GM23248 (cell line): ENCODE results near the gene FGGY. TPM values are rescaled to one million over a fixed set of nuclear protein-coding genes. Genes with fewer than 3 reads are reported as not detected.
"Not testable (repeated sequence)": the region's sequence is repeated elsewhere in the genome, so short reads cannot be mapped to it uniquely, and the experiment has no call there.

Source experiments
- DNase-seq: peaks from one replicate; pipeline ENCODE4 v3.0.0-alpha.2; 2015
- H2AFZ ChIP-seq: fragments of 200-600 bp; sonication (generic); 2 replicates; pipeline ENCODE4 v1.6.1; 2016; ENCODE audit warnings: antibody characterized with exemption
- H3F3A ChIP-seq: fragments of 200-600 bp; sonication (generic); 2 replicates; pipeline ENCODE4 v1.6.1; 2016; ENCODE audit warnings: mild to moderate bottlenecking, antibody characterized with exemption, mixed run types; ENCODE audit not compliant: insufficient read depth
- H3K27ac ChIP-seq: fragments of 200-600 bp; sonication (generic); 2 replicates; pipeline ENCODE4 v1.5.1; 2016; ENCODE audit warnings: mild to moderate bottlenecking
- H3K27me3 ChIP-seq: fragments of 200-600 bp; sonication (generic); replicated peaks from 2 replicates; pipeline ENCODE4 v1.6.1; 2016; ENCODE audit warnings: mild to moderate bottlenecking; ENCODE audit not compliant: insufficient read depth
- H3K36me3 ChIP-seq: fragments of 200-600 bp; sonication (generic); 2 replicates; pipeline ENCODE4 v1.6.1; 2016; ENCODE audit warnings: low read depth, mild to moderate bottlenecking
- H3K4me1 ChIP-seq: fragments of 200-600 bp; sonication (generic); 2 replicates; pipeline ENCODE4 v1.6.1; 2016; ENCODE audit warnings: mild to moderate bottlenecking; ENCODE audit not compliant: insufficient read depth
- H3K4me2 ChIP-seq: fragments of 200-600 bp; sonication (generic); one replicate; pipeline ENCODE4 v1.6.1; 2016; ENCODE audit warnings: mild to moderate bottlenecking; ENCODE audit not compliant: unreplicated experiment
- H3K4me3 ChIP-seq: fragments of 200-600 bp; sonication (generic); 2 replicates; pipeline ENCODE4 v1.5.1; 2016; ENCODE audit warnings: mild to moderate bottlenecking
- H3K79me2 ChIP-seq: fragments of 200-600 bp; sonication (generic); 2 replicates; pipeline ENCODE4 v1.6.1; 2016; ENCODE audit warnings: mild to moderate bottlenecking; ENCODE audit not compliant: insufficient read depth
- H3K9ac ChIP-seq: fragments of 200-600 bp; sonication (generic); 2 replicates; pipeline ENCODE4 v1.6.1; 2016; ENCODE audit warnings: mild to moderate bottlenecking
- H3K9me2 ChIP-seq: fragments of 200-600 bp; sonication (generic); 2 replicates; pipeline ENCODE4 v1.6.1; 2016; ENCODE audit warnings: mixed run types, mild to moderate bottlenecking, moderate library complexity; ENCODE audit not compliant: insufficient read depth
- H3K9me3 ChIP-seq: fragments of 200-600 bp; sonication (generic); one replicate; pipeline ENCODE4 v1.6.1; 2017; ENCODE audit warnings: low read depth
- H4K20me1 ChIP-seq: fragments of 200-600 bp; sonication (generic); 2 replicates; pipeline ENCODE4 v1.6.0; 2016; ENCODE audit not compliant: insufficient read depth
- EZH2 ChIP-seq: fragments of 200-600 bp; sonication (generic); IDR thresholded peaks from 2 replicates; pipeline ENCODE4 v1.6.1; 2018; ENCODE audit warnings: antibody characterized with exemption, mild to moderate bottlenecking; ENCODE audit not compliant: insufficient read depth, poor library complexity, severe bottlenecking
- EZH2phosphoT487 ChIP-seq: fragments of 200-600 bp; sonication (generic); IDR thresholded peaks from 2 replicates; pipeline ENCODE4 v1.6.1; 2018; ENCODE audit warnings: antibody characterized with exemption, moderate library complexity, mild to moderate bottlenecking, low read depth; ENCODE audit not compliant: insufficient read depth
- WGBS, 2 experiments: methylation state at CpG; one replicate each; pipeline ENCODE4 v1.1.6; 2015 to 2017; ENCODE audit warnings: low lambda C conversion rate in 2 of 2, low coverage in 1 of 2; ENCODE audit errors: missing lambda C conversion rate in 2 of 2; 5-methylcytosine and 5-hydroxymethylcytosine counted together
- in situ Hi-C: fragments of 300-500 bp; cut with MboI; formaldehyde crosslinking; loops from 2 replicates; pipeline ENCODE4 v1.15.0; 2020
- polyA plus RNA-seq: library from polyadenylated mRNA; unstranded; fragments of >200 nt; fragmentation: Nextera tagmentation; extraction: Ambion mirVana; gene quantifications from 2 replicates; pipeline ENCODE4 v1.2.1, GENCODE V29; 2016
- total RNA-seq: library from RNA; depleted of rRNA; stranded (reverse); fragments of >200 nt; shearing (Covaris generic); gene quantifications from 2 replicates; pipeline ENCODE4 v1.2.3, GENCODE V29; 2014

FGGY gene
- total and polyA plus RNA-seq, 2 experiments from 2014 or later, result 12.8 to 16.9 TPM

- no peak for TF ChIP-seq EZH2
- no peak for TF ChIP-seq EZH2phosphoT487
- no peak overlapping the region for H2AFZ ChIP-seq
- H3K9me2 ChIP-seq, result no peaks in the 10 kb centered on the region
- in situ Hi-C loops, result loop anchor here (25.0 kb wide), 1 partner anchor 507 kb away; the partner anchor contains the start of gene JUN
- no peak overlapping the region for H3K4me2 ChIP-seq
- peaks cover 54% of the 10 kb centered on the region for H3F3A ChIP-seq
- H3K27ac ChIP-seq, result no peak overlapping the region
- DNase-seq, result no peak
- H3K79me2 ChIP-seq, result no peaks in the 10 kb centered on the region
- no peaks in the 10 kb centered on the region for H4K20me1 ChIP-seq
- no peak overlapping the region for H3K4me3 ChIP-seq
- no peaks in the 10 kb centered on the region for H3K27me3 ChIP-seq
- 99 to 100% methylated on average over 4 of the region's 4 CpGs for WGBS, 2 experiments
- peaks cover 31% of the 10 kb centered on the region for H3K4me1 ChIP-seq
- H3K36me3 ChIP-seq, result no peaks in the 10 kb centered on the region
- no peak overlapping the region for H3K9ac ChIP-seq
- no peaks in the 10 kb centered on the region for H3K9me3 ChIP-seq
Observed at GRCh38 chr1:59294423-59294822, 2.5 kb upstream of the FGGY start.

GRCh38 chr1:59295618-59296017 lies 1.3 kb upstream of the FGGY start:
- in situ Hi-C loops, result loop anchor here (25.0 kb wide), 1 partner anchor 508 kb away; the partner anchor contains the start of gene JUN
- TF ChIP-seq EZH2, result no peak
- no peak for TF ChIP-seq EZH2phosphoT487
- Histone ChIP-seq H2AFZ (peak overlapping the region; percentile 79), H3K27ac (peak overlapping the region; percentile 90), H3K79me2 (no peaks in the 10 kb centered on the region), H3K4me1 (peaks cover 31% of the 10 kb centered on the region), H3K27me3 (no peaks in the 10 kb centered on the region), H3K9me2 (no peaks in the 10 kb centered on the region), H3F3A (peaks cover 54% of the 10 kb centered on the region), H4K20me1 (no peaks in the 10 kb centered on the region), H3K9ac (peak overlapping the region; percentile 86), H3K36me3 (no peaks in the 10 kb centered on the region), H3K4me3 (peak overlapping the region; percentile 74), H3K4me2 (peak overlapping the region; percentile 73), H3K9me3 (no peaks in the 10 kb centered on the region)
- WGBS, 2 experiments, result 35 to 41% methylated on average over 4 of the region's 4 CpGs
- no peak for DNase-seq

DNA sequence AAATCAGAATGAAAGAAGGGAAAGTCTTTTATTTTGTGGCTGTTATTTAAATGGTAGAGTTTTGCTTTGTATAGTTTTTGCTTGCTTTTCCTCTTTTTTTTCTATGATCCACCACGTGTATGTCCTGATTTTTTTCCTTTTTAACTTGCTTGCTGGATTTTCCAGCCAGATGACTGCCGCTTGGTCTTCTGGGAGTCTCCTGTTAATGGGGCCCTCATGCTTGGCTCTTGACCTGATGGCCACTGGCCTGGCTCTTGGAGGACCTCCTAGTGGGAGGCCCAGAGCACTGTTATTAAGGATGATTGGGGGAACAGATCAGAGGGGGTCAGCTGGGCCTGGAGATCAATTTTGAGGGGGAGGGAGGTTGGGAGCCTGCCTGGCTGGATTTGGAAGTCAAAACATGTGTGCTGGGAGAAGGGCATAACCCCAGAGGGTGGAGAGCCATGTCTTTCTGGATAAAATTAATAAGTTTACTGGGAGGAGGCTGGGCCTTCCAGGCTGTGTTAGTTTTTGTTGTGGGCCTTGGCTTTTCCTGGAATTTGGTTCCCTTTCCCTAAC lies 1.2 kb downstream of the FGGY start:
- Histone ChIP-seq H3K79me2 (no peaks in the 10 kb centered on the region), H3K9me2 (no peaks in the 10 kb centered on the region), H3K27ac (peak overlapping the region; percentile 90), H4K20me1 (no peaks in the 10 kb centered on the region), H3K9me3 (no peaks in the 10 kb centered on the region), H3K36me3 (no peaks in the 10 kb centered on the region), H3K9ac (peak overlapping the region; percentile 86; the same call in 1 of the 2 replicates), H2AFZ (peak overlapping the region; percentile 79), H3K4me1 (peaks cover 25% of the 10 kb centered on the region), H3K4me2 (peak overlapping the region; percentile 74), H3F3A (peaks cover 37% of the 10 kb centered on the region), H3K4me3 (peak overlapping the region; percentile 74; the same call in 1 of the 2 replicates), H3K27me3 (no peaks in the 10 kb centered on the region)
- WGBS, 2 experiments, result 42 to 53% methylated on average over 2 of the region's 2 CpGs
- in situ Hi-C loops, result loop anchor here (25.0 kb wide), 1 partner anchor 511 kb away; the partner anchor contains the start of gene JUN
- TF ChIP-seq EZH2 (no peak), EZH2phosphoT487 (no peak)
- DNase-seq, result peak; percentile 24

- Histone ChIP-seq H3K9me2 (no peaks in the 10 kb centered on the region), H3K79me2 (no peaks in the 10 kb centered on the region), H3K27me3 (no peaks in the 10 kb centered on the region), H3K4me1 (peaks cover 25% of the 10 kb centered on the region), H3K36me3 (no peaks in the 10 kb centered on the region), H3K4me2 (no peak overlapping the region), H3K4me3 (no peak overlapping the region), H3K9ac (no peak overlapping the region), H3K27ac (peak overlapping the region; percentile 90), H3K9me3 (no peaks in the 10 kb centered on the region), H3F3A (peaks cover 36% of the 10 kb centered on the region), H2AFZ (peak overlapping the region; percentile 79; the same call in 1 of the 2 replicates), H4K20me1 (no peaks in the 10 kb centered on the region)
- WGBS, 2 experiments, result 63 to 65% methylated on average over 6 of the region's 6 CpGs
- in situ Hi-C loops, result loop anchor here (25.0 kb wide), 1 partner anchor 512 kb away; the partner anchor contains the start of gene JUN
- TF ChIP-seq EZH2phosphoT487 (no peak), EZH2 (no peak)
- peak; percentile 50 for DNase-seq
Observed at GRCh38 chr1:59298710-59299346, 1.9 kb downstream of the FGGY start.

DNA sequence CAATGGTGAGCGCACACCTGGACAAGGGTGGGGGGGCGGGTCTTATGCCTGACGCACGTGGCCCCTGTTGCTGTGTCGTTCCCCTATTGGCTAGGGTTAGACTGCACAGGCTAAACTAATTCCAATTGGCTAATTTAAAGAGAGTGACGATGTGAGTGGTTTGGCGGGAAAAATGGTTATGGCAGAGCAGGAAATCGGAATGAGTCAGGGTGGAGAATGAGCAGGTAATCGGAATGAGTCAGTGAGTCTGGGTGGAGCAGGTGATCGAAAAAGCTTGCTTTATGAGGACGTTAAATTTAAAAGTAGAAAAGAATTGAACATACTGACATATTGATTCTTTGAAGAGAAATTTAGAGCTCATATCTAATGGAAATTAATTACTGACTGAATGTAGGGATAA lies 2.8 kb downstream of the FGGY start:
- Histone ChIP-seq H3K4me1 (peaks cover 25% of the 10 kb centered on the region), H3F3A (peaks cover 36% of the 10 kb centered on the region)
- in situ Hi-C loops, result loop anchor here (25.0 kb wide), 1 partner anchor 512 kb away; the partner anchor contains the start of gene JUN
- H2AFZ ChIP-seq, H3K27ac ChIP-seq, H4K20me1 ChIP-seq, H3K4me2 ChIP-seq, H3K36me3 ChIP-seq, H3K79me2 ChIP-seq, H3K9me3 ChIP-seq, H3K9ac ChIP-seq, H3K4me3 ChIP-seq, DNase-seq, H3K9me2 ChIP-seq, H3K27me3 ChIP-seq: not testable (repeated sequence)
- WGBS, 2 experiments, result 97 to 99% methylated on average over 7 to 11 of the region's 11 CpGs
